Mesendoderm (in vitro differentiated cells): ENCODE measurements around the gene FCRL1. TPM values are rescaled to one million over a fixed set of nuclear protein-coding genes. Genes with fewer than 3 reads are reported as not detected.

Experiments
- small RNA-seq: library from polyadenylated mRNA; stranded (forward); fragments of <200 nt; extraction: miRNeasy Mini kit (QIAGEN cat#:217004); gene quantifications from one replicate; pipeline ENCODE3, GENCODE V24; 2013; ENCODE audit not compliant: insufficient read depth

The FCRL1 gene

Small RNAs within 50 kb of the gene (small RNA-seq; reads per million reads assigned to genes)
- gene MRPS21P2, result not detected
